PFSK-1 (cell line): Measurements from ENCODE around the gene RBM7.

Experiments
- FOXP2 ChIP-seq: optimal IDR thresholded peaks from 2 replicates; pipeline ENCODE3; 2011; ENCODE audit warnings: borderline replicate concordance, control low read depth, inconsistent platforms; ENCODE audit not compliant: insufficient read depth; ENCODE audit errors: extremely low read length, extremely low read depth
- POLR2AphosphoS5 ChIP-seq: IDR thresholded peaks from 2 replicates; pipeline ENCODE4 v1.6.1; 2012; ENCODE audit warnings: low read depth, mild to moderate bottlenecking, control low read depth, low read length, moderate library complexity
- REST ChIP-seq, 2 experiments: IDR thresholded peaks; 2 replicates each; pipeline versions ENCODE4 v1.6.1 to v1.8.0; 2011 to 2012; ENCODE audit warnings: low read depth in 2 of 2, low read length in 2 of 2, control low read depth in 1 of 2, inconsistent platforms in 1 of 2, mild to moderate bottlenecking in 1 of 2, moderate library complexity in 1 of 2; ENCODE audit not compliant: insufficient read depth in 1 of 2
- SIN3A ChIP-seq: IDR thresholded peaks from 2 replicates; pipeline ENCODE4 v1.6.1; 2012; ENCODE audit warnings: mild to moderate bottlenecking, low read length, moderate library complexity, borderline replicate concordance; ENCODE audit not compliant: insufficient read depth
- TAF1 ChIP-seq: IDR thresholded peaks from 2 replicates; pipeline ENCODE4 v1.6.1; 2012; ENCODE audit warnings: low read length, control low read depth, borderline replicate concordance; ENCODE audit not compliant: insufficient read depth

The RBM7 gene

GRCh38 chr11:114433376-114433775 lies 32.9 kb downstream of the RBM7 start:
- TF ChIP-seq REST (IDR thresholded peaks at IDR 0.05; ENCODE audit: insufficient read depth in 1 of 2, low read depth in 2 of 2, low read length in 2 of 2) = no peak
- TF ChIP-seq SIN3A = no peak
- no peak for TF ChIP-seq FOXP2
- no peak for TF ChIP-seq TAF1
- no peak for TF ChIP-seq POLR2AphosphoS5

- TF ChIP-seq SIN3A = no peak
- TF ChIP-seq TAF1 = no peak
- no peak for TF ChIP-seq FOXP2
- no peak for TF ChIP-seq POLR2AphosphoS5
These were observed 37.8 kb downstream of the RBM7 start for GRCh38 chr11:114438303-114438702.

GRCh38 chr11:114439229-114440120 lies 39.0 kb downstream of the RBM7 start, which contains the start of gene REXO2:
TSS of gene REXO2 (plus strand) at chr11:114439467. CDS start at chr11:114439529, 62 bp downstream.
- TF ChIP-seq FOXP2 (peak; percentile 85), POLR2AphosphoS5 (peak; percentile 73), SIN3A (peak; percentile 78; the same call in 1 of the 2 replicates), TAF1 (no peak), REST (IDR thresholded peaks at IDR 0.05; ENCODE audit: insufficient read depth in 1 of 2, low read depth in 2 of 2, low read length in 2 of 2) (0 out of 4 replicates have a peak, but pooled peaks of 1 of the 2 experiments have one; percentile 33)

- TF ChIP-seq SIN3A (no peak), POLR2AphosphoS5 (no peak)
These were observed 39.8 kb downstream of the RBM7 start for GRCh38 chr11:114440121-114440860.

GRCh38 chr11:114440971-114441763 lies 40.7 kb downstream of the RBM7 start:
- TF ChIP-seq POLR2AphosphoS5 = no peak

GRCh38 chr11:114441921-114442320 lies 41.5 kb downstream of the RBM7 start:
- TF ChIP-seq REST (IDR thresholded peaks at IDR 0.05; ENCODE audit: insufficient read depth in 1 of 2, low read depth in 2 of 2, low read length in 2 of 2) (no peak), TAF1 (no peak), POLR2AphosphoS5 (no peak), SIN3A (no peak), FOXP2 (no peak)
